Suprapubic skin (tissue), 4 donors: ENCODE measurements around the gene TMEM200C. TPM values are rescaled to one million over a fixed set of nuclear protein-coding genes. Genes with fewer than 3 reads are reported as not detected.
"Not testable (repeated sequence)": the region's sequence is repeated elsewhere in the genome, so short reads cannot be mapped to it uniquely, and the experiment has no call there.

Experiments
- DNase-seq, 2 donors: peaks; one replicate each; pipeline ENCODE4 v3.0.0-alpha.2; 2019; ENCODE audit warnings: low spot score in 2 of 2
- H3K27ac ChIP-seq: fragments of 200-600 bp; sonication (generic); one replicate; pipeline ENCODE4 v1.5.1; 2019
- H3K27me3 ChIP-seq: fragments of 200-600 bp; sonication (generic); one replicate; pipeline ENCODE4 v1.5.1; 2019
- H3K36me3 ChIP-seq: fragments of 200-600 bp; sonication (generic); one replicate; pipeline ENCODE4 v1.5.1; 2019
- H3K4me1 ChIP-seq: fragments of 200-600 bp; sonication (generic); one replicate; pipeline ENCODE4 v1.5.1; 2019
- H3K4me3 ChIP-seq: fragments of 200-600 bp; sonication (generic); one replicate; pipeline ENCODE4 v1.5.1; 2019; ENCODE audit warnings: mild to moderate bottlenecking
- H3K9me3 ChIP-seq: fragments of 200-600 bp; sonication (generic); one replicate; pipeline ENCODE4 v1.5.1; 2019
- EP300 ChIP-seq: sonication (generic); formaldehyde crosslinking; IDR thresholded peaks from one replicate; pipeline ENCODE4 v1.6.1; 2017; ENCODE audit warnings: antibody characterized with exemption
- POLR2A ChIP-seq, 2 donors: fragments of 450-650 bp; IDR thresholded peaks; one replicate each; pipeline ENCODE4 v1.6.1; 2017; ENCODE audit warnings: antibody characterized with exemption in 2 of 2, mild to moderate bottlenecking in 2 of 2, moderate library complexity in 2 of 2
- POLR2AphosphoS5 ChIP-seq, 3 donors: sonication (generic); formaldehyde crosslinking; IDR thresholded peaks; one replicate each; pipeline ENCODE4 v1.6.1; 2017; ENCODE audit warnings: antibody characterized with exemption in 3 of 3
- WGBS: methylation state at CpG from one replicate; pipeline ENCODE4 v1.1.5; 2018; 5-methylcytosine and 5-hydroxymethylcytosine counted together
- total RNA-seq, 4 donors: library from RNA; depleted of rRNA; stranded (reverse); fragments of >200 nt; gene quantifications; one replicate each; pipeline ENCODE4 v1.1.0, GENCODE V29; 2016
- TF ChIP-seq, protein P1 (sequence below), 2 donors: fragments of 200-600 bp in 1 of 2; fragments of 450-650 bp in 1 of 2; sonication (generic) in 1 of 2; IDR thresholded peaks; one replicate each; pipeline ENCODE4 v1.5.1; 2016 to 2019; ENCODE audit warnings: antibody characterized with exemption in 2 of 2, mild to moderate bottlenecking in 1 of 2, moderate library complexity in 1 of 2

The TMEM200C gene
- total RNA-seq, 4 donors from 2014 or later, result 0.08 to 1.4 (median 1.3) TPM; not detected in 1

DNA sequence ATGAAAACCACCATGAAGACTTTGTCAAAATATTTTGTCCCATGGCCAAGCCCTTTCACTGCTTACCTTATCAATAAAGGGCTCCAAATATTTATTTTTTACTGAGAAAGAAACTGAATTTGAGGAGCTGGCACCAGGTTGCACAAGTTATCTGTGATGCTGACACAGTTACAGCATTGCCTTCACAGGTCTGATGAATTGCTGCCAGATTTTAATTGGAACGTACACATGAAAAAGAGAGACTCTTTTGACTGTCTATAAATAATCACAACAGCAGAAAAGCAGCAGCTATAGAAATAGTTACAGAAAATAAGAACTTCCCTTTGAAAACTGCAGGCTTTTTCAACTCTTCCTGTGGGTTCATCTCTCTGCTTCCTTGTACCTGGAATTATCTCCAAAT is 23.9 kb downstream of the TMEM200C start:
- H3K4me1 ChIP-seq, result no peaks in the 10 kb centered on the region
- H3K27me3 ChIP-seq, result peaks cover 3% of the 10 kb centered on the region
- H3K36me3 ChIP-seq, result no peaks in the 10 kb centered on the region
- H3K27ac ChIP-seq, result no peak overlapping the region
- WGBS, result 23% methylated on average over 1 of the region's 1 CpG
- H3K9me3 ChIP-seq, result no peaks in the 10 kb centered on the region
- no peak overlapping the region for H3K4me3 ChIP-seq
- no peak for DNase-seq
- TF ChIP-seq POLR2A (IDR thresholded peaks at IDR 0.05) (no peak), POLR2AphosphoS5 (IDR thresholded peaks at IDR 0.05) (no peak), EP300 (no peak)
- TF ChIP-seq, protein P1, sequence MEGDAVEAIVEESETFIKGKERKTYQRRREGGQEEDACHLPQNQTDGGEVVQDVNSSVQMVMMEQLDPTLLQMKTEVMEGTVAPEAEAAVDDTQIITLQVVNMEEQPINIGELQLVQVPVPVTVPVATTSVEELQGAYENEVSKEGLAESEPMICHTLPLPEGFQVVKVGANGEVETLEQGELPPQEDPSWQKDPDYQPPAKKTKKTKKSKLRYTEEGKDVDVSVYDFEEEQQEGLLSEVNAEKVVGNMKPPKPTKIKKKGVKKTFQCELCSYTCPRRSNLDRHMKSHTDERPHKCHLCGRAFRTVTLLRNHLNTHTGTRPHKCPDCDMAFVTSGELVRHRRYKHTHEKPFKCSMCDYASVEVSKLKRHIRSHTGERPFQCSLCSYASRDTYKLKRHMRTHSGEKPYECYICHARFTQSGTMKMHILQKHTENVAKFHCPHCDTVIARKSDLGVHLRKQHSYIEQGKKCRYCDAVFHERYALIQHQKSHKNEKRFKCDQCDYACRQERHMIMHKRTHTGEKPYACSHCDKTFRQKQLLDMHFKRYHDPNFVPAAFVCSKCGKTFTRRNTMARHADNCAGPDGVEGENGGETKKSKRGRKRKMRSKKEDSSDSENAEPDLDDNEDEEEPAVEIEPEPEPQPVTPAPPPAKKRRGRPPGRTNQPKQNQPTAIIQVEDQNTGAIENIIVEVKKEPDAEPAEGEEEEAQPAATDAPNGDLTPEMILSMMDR (IDR thresholded peaks at IDR 0.05), result no peak

- TF ChIP-seq, protein P1 (IDR thresholded peaks at IDR 0.05), result peak; percentile 72 to 79
- TF ChIP-seq POLR2AphosphoS5 (IDR thresholded peaks at IDR 0.05) (no peak), POLR2A (IDR thresholded peaks at IDR 0.05) (no peak), EP300 (no peak)
- 43% methylated on average over 13 of the region's 13 CpGs for WGBS
- peak; percentile 74 to 81 for DNase-seq
These were observed 27.0 kb downstream of the TMEM200C start for GRCh38 chr18:5868218-5868854.

DNA sequence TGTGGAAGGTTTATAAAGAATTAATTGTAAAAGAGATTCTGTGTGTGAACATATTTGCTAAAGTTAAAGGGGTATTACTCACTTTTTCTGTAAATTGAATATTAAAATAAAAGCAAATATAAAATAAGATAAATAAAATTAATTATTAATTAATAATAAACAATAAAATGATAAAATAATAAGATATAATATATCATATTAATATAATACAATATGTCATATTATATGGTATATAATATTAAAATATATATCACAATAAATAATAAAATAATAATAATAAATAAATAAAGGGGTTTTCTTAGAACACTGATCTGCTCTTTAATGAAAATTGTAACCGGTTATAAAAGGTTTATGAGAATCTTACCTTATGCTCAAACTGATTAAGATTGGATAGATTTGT is 29.8 kb downstream of the TMEM200C start:
- 92% methylated on average over 1 of the region's 1 CpG for WGBS
- H3K27me3 ChIP-seq, result peaks cover 7% of the 10 kb centered on the region

More at GRCh38 chr18:5868218-5868854, 27.0 kb downstream of the TMEM200C start:
- Histone ChIP-seq H3K4me1 (no peaks in the 10 kb centered on the region), H3K27ac (no peak overlapping the region), H3K4me3 (no peak overlapping the region), H3K9me3 (no peaks in the 10 kb centered on the region), H3K36me3 (no peaks in the 10 kb centered on the region), H3K27me3 (peaks cover 4% of the 10 kb centered on the region)

GRCh38 chr18:5862127-5862526 is 33.2 kb downstream of the TMEM200C start:
- not testable (repeated sequence) for H3K4me3 ChIP-seq, H3K9me3 ChIP-seq, H3K36me3 ChIP-seq, H3K4me1 ChIP-seq, DNase-seq, H3K27ac ChIP-seq, H3K27me3 ChIP-seq
- WGBS, result 71% methylated on average over 1 of the region's 1 CpG

More for the DNA sequence above, 29.8 kb downstream of the TMEM200C start:
- no peak for DNase-seq
- H3K27ac ChIP-seq, result no peak overlapping the region
- H3K9me3 ChIP-seq, result no peaks in the 10 kb centered on the region
- H3K36me3 ChIP-seq, result no peaks in the 10 kb centered on the region
- no peaks in the 10 kb centered on the region for H3K4me1 ChIP-seq
- H3K4me3 ChIP-seq, result no peak overlapping the region
- TF ChIP-seq POLR2AphosphoS5 (IDR thresholded peaks at IDR 0.05), result no peak
- no peak for TF ChIP-seq POLR2A (IDR thresholded peaks at IDR 0.05)
- TF ChIP-seq, protein P1 (IDR thresholded peaks at IDR 0.05), result no peak
- no peak for TF ChIP-seq EP300

GRCh38 chr18:5857180-5857579 is 38.1 kb downstream of the TMEM200C start:
- Histone ChIP-seq H3K9me3 (no peaks in the 10 kb centered on the region), H3K27me3 (peaks cover 9% of the 10 kb centered on the region), H3K27ac (no peak overlapping the region), H3K4me3 (no peak overlapping the region), H3K4me1 (no peaks in the 10 kb centered on the region), H3K36me3 (no peaks in the 10 kb centered on the region)
- no peak for TF ChIP-seq POLR2AphosphoS5 (IDR thresholded peaks at IDR 0.05)
- TF ChIP-seq, protein P1 (IDR thresholded peaks at IDR 0.05), result no peak
- DNase-seq, result no peak
- 60% methylated on average over 3 of the region's 3 CpGs for WGBS

DNA sequence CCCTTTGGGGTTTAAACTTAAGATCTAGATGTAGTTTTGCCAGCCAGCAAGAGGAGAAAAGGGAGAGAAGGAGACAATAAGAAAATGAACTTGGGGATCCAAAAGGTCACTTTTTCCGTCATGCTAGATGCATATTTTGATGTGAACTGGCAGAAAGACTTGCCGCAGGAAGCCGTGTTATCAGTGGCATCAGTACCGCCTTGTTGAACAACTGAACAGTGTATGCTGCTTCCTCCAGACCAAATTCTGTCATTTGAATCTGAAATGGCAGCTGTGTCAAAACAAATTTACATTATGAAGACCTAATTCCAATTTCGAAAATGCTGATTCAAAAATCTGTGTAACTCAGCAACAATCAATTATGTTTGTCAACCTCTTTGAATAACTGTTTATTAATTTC is 42.1 kb downstream of the TMEM200C start:
- no peak for DNase-seq
- no peaks in the 10 kb centered on the region for H3K4me1 ChIP-seq
- no peaks in the 10 kb centered on the region for H3K9me3 ChIP-seq
- H3K27me3 ChIP-seq, result peaks cover 16% of the 10 kb centered on the region
- H3K4me3 ChIP-seq, result no peak overlapping the region
- TF ChIP-seq EP300 (no peak), POLR2AphosphoS5 (IDR thresholded peaks at IDR 0.05) (no peak), POLR2A (IDR thresholded peaks at IDR 0.05) (no peak)
- TF ChIP-seq, protein P1 (IDR thresholded peaks at IDR 0.05), result no peak
- no peaks in the 10 kb centered on the region for H3K36me3 ChIP-seq
- 72% methylated on average over 5 of the region's 5 CpGs for WGBS
- no peak overlapping the region for H3K27ac ChIP-seq
